Ovary (tissue), 3 donors: ENCODE measurements around the gene RFX8.

Source experiments
- EP300 ChIP-seq: sonication (generic); formaldehyde crosslinking; IDR thresholded peaks from one replicate; pipeline ENCODE4 v1.6.1; 2017; ENCODE audit warnings: antibody characterized with exemption
- POLR2A ChIP-seq: fragments of 450-650 bp; IDR thresholded peaks from one replicate; pipeline ENCODE4 v1.6.1; 2017; ENCODE audit warnings: antibody characterized with exemption, mild to moderate bottlenecking, moderate library complexity
- TF ChIP-seq, protein P1 (sequence below), 3 donors: fragments of 450-650 bp in 2 of 3; fragments of 200-600 bp in 1 of 3; IDR thresholded peaks; one replicate each; pipeline versions ENCODE4 v1.5.1 to v1.8.0; 2016 to 2022; ENCODE audit warnings: antibody characterized with exemption in 3 of 3, mild to moderate bottlenecking in 1 of 3
- donor health status: DM: no; HTN: no; CAD: no.

DNA sequence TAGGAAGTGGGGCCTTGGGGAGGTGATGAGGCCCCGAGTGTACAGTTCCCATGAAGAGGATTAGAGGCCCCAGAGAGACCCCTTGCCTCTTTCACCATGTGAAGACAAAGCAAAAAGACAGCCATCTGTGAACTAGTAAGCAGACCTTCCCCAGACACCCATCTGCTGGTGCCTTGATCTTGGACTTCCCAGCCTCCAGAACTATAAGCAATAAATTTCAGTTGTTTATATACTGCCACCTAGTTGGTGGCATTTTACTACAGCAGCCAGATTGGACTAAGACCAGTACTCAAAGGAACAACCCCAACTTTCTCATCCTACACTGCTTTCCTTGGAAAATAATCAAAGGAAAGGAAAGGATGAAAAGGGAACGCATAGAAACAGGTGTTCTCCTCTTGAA, 59.7 kb downstream of the RFX8 start:
- TF ChIP-seq POLR2A (no peak), EP300 (no peak)
- TF ChIP-seq, protein P1, sequence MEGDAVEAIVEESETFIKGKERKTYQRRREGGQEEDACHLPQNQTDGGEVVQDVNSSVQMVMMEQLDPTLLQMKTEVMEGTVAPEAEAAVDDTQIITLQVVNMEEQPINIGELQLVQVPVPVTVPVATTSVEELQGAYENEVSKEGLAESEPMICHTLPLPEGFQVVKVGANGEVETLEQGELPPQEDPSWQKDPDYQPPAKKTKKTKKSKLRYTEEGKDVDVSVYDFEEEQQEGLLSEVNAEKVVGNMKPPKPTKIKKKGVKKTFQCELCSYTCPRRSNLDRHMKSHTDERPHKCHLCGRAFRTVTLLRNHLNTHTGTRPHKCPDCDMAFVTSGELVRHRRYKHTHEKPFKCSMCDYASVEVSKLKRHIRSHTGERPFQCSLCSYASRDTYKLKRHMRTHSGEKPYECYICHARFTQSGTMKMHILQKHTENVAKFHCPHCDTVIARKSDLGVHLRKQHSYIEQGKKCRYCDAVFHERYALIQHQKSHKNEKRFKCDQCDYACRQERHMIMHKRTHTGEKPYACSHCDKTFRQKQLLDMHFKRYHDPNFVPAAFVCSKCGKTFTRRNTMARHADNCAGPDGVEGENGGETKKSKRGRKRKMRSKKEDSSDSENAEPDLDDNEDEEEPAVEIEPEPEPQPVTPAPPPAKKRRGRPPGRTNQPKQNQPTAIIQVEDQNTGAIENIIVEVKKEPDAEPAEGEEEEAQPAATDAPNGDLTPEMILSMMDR (IDR thresholded peaks at IDR 0.05) = no peak
